Activated effector memory CD4-positive, alpha-beta T cell treated with anti-CD3 and anti-CD28 coated beads, Interleukin-2, amount 50 U/mL, for 16 hours (primary cell): ENCODE results near the gene ARG2.

Experiments used
- DNase-seq: peaks from one replicate; pipeline ENCODE4 v3.0.0-alpha.2; 2020

The ARG2 gene

DNA sequence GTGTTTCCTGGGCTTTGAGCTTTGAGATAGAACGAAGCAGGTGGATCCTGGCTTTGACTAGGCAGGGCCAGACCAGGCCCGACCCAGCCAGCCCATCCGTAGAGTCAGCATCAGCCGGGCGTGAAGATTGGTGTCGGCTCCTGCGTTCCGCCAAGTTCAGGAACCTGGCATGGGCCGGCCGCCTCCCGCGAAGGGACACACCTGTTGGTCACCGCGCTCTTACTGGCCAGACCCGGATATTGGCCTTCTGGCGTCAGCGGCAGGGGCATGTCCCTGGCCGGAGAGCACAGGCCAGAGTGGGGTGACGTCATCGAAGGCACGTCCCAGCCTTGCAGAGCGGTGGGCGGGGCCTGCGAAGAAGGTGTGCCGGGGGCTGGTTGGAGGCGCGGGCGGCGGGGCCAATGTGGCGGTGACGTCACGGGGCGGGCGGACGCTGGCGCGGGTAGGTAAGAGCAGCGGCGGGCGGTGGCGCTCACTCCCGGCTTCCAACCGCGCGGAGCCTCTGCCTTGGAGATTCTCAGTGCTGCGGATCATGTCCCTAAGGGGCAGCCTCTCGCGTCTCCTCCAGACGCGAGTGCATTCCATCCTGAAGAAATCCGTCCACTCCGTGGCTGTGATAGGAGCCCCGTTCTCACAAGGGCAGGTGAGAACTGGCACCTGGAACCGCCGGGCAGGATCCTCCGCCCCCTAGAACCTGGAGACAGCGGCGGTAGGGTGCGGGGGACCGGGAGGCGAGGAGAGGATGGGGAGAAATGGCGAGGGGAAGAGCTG is at the start of gene ARG2:
Gene ARG2 (plus strand): TSS at position 475 of the 771 bp plus-strand sequence. CDS start 58 bp downstream, at position 533.
- peak; percentile 98 for DNase-seq

- DNase-seq, result no peak
Measured at GRCh38 chr14:67570453-67570852, 49.3 kb upstream of the ARG2 start.

GRCh38 chr14:67571275-67571990 is 48.3 kb upstream of the ARG2 start:
- DNase-seq, result peak; percentile 87

DNA sequence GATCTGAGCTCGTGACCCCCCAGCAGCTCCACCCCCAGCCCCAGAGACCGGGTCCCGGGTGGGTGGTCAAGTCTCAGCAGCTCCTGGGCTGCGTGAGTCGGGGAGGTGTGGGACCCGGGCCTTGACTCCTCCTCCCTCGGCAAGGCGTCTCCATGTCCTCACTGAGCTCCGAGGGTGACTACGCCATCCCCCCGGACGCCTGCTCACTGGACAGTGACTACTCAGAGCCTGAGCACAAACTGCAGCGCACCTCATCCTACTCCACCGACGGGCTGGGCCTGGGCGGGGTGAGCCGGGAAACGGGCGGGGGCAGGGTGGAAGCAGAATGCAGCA is 47.8 kb upstream of the ARG2 start:
- DNase-seq, result peak; percentile 61

DNA sequence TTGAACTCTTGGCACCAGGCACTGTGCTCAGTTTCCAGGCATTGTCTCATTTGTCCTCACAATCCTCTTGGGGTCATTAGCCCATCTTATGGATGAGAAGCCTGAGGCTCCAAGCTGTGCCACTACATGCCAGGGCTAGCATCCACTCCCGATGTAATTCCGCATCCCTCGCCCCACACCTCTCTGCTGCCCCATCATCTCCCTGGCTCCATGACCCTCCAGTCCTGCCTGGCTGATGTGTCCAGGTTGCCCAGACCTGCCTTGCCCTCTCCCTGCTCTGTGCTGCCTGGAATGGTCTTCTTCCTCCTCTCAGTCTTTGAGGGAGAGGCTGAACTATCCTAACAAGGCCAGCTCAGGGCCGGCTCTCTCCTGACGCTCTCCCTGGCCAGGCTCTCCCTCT is 47.1 kb upstream of the ARG2 start:
- peak; percentile 8 for DNase-seq

- DNase-seq, result peak; percentile 43
Measured at GRCh38 chr14:67573228-67574010, 46.3 kb upstream of the ARG2 start.

- DNase-seq, result peak; percentile 55
Measured at GRCh38 chr14:67574156-67574555, 45.6 kb upstream of the ARG2 start.

DNA sequence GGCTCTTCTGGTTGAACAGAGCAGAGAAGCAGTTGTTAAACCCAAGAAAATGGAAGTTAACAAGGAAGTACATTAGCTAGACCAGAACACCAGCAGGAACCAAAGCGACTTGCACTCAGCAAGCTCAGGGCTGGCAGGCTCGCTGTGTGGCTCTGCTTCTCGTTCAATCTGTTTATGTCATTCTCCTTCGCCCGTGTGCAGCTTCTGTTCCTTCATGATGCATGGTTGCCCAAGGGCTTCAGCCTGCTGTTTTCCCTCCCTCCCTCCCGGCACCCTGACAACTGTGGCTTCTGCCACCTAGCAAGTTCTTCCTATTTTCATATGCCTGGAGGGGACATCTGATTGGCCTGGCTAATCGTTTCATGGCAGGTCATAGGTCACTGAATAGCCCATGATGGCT is 44.9 kb upstream of the ARG2 start:
- DNase-seq, result peak; percentile 30

DNA sequence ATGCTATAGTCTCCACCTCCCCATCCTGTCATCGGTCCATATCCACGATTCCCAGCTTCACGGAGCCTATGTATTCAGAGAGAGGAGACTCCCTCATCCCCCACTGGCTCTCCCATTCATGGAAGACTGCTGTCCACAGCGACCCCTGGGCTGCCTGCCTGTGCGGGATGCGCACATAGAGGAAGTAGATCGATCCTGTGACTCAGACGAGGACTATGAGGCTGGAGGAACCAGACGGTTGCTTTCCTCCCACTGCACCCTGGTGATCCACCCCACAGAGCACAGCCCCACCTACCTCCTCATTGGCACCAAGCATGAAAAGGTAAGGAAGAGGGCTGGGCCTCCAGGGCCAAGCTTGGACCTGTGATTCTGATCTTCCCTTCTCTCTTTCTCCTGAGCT is 44.0 kb upstream of the ARG2 start:
- peak; percentile 19 for DNase-seq

GRCh38 chr14:67576216-67576955 is 43.3 kb upstream of the ARG2 start:
- DNase-seq, result peak; percentile 48

GRCh38 chr14:67577181-67577808 is 42.4 kb upstream of the ARG2 start:
- peak; percentile 25 for DNase-seq

GRCh38 chr14:67577909-67578749 is 41.6 kb upstream of the ARG2 start:
- DNase-seq, result peak; percentile 52

GRCh38 chr14:67579040-67579439 is 40.7 kb upstream of the ARG2 start:
- peak; percentile 24 for DNase-seq

- DNase-seq, result peak; percentile 47
Measured at GRCh38 chr14:67579636-67580035, 40.1 kb upstream of the ARG2 start.

GRCh38 chr14:67580336-67581171 is 39.2 kb upstream of the ARG2 start:
- DNase-seq, result peak; percentile 53

- DNase-seq, result no peak
Measured at GRCh38 chr14:67581643-67582042, 38.1 kb upstream of the ARG2 start.

DNA sequence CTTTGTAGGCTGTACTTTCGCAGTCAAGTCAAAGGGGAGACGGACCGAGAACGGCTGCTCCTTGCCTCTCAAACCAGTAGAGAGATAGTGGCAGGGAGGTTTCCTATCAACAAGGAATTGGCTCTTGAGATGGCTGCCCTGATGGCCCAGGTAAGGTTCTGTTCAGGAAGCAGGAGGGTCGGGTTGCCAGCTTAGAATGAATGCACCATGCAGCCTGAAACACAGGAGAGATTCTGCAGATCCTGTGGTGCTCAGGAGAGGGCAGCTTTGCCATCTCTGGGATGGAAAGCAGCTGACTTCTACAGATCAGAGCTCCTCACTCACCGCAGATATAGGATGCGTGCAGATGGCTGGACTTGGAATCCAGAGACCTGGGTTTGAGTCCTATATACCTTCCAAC is 37.7 kb upstream of the ARG2 start:
- peak; percentile 28 for DNase-seq

DNA sequence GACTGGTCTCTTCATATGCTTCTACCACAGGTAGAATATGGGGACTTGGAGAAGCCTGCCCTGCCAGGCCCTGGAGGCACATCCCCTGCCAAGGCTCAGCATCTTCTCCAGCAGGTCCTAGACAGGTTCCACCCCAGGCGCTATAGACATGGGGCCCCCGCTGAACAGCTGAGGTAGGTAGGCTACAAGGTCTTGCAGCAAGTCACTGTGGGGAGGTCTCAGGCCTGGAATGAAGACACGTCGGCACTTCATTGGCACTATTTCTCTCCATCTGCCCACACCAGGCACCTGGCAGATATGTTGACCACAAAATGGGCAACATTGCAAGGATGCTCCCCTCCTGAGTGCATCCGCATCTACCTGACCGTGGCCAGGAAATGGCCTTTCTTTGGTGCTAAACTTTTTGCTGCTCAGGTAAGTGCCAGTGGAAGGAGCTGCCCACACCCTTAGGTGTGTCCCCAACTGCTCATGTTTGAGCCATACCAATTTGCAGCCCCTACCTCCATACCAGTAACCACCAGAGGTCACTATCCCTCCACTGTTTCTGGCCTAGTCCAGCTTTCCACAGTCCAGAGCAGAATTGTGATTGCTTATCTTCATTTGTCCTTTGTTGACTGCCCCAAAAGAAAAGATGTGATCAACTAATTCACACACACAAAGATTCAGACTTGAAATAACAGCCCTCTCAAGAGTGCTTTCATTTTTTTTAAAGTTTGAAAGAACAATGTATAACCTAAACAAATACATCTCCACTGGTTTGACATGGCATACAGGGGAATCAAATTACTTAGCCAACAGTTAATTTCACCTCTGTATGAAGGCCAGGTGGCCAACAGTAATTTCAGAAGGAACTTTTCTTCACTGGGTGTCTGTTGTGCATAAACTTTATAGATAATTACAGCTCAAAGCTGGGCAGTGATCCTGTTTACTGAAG is 35.7 kb upstream of the ARG2 start:
- peak; percentile 62 for DNase-seq

DNA sequence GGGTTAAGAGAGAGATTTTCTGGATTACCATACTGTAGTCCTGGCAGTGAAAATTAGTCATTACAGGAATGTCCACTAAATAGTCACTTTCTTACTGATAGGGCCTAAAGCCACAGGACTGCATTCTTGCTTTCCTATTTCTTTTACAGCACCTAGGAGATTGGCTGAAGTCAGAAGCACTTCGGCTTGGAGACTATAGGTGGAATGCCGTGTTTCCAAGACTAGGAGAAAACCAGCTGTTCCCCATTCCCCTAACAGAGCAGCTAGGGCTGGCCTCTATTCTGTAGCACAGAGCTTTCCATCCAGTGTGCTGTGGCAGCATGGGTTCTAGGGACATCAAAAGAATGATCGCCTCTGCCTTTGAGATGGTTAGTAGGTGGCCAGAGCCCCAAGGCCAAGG is 34.7 kb upstream of the ARG2 start:
- no peak for DNase-seq
